Panc1 (cell line): ENCODE measurements around the gene LUC7L. TPM values are rescaled to one million over a fixed set of nuclear protein-coding genes. Genes with fewer than 3 reads are reported as not detected.

Experiments used
- ATAC-seq: fragments of 200-7000 bp; cut with Tn5 transposase; 2 replicates; pipeline ENCODE4 v1.9.1; 2020; ENCODE audit warnings: mild to moderate bottlenecking, moderate library complexity
- BruUV-seq: library from RNA; stranded (reverse); fragments of 400-500 nt; replicated peaks from 2 replicates; lab custom pipeline; 2021; lab: Mats Ljungman, UMichigan
- CTCF ChIA-PET: fragments of 300-600 bp; sonication (Branson Sonifier 250); formaldehyde crosslinking; loops from one replicate; lab custom pipeline; 2022; ENCODE audit warnings: antibody characterized with exemption; lab: Charles Lee
- POLR2A ChIA-PET: fragments of 300-600 bp; sonication (Branson Sonifier 250); formaldehyde crosslinking; loops from one replicate; lab custom pipeline; 2022; ENCODE audit warnings: antibody characterized with exemption; lab: Charles Lee
- DNase-seq: peaks from one replicate; pipeline ENCODE4 v3.0.0-alpha.2; 2010; ENCODE audit warnings: low read depth, low spot score
- H3K27ac ChIP-seq: 2 replicates; pipeline ENCODE4 v1.5.1; 2011; ENCODE audit warnings: mild to moderate bottlenecking, low read length, inconsistent platforms
- H3K27me3 ChIP-seq: fragments of 200-500 bp; sonication (Bioruptor generic); 2 replicates; pipeline ENCODE4 v1.6.0; 2014; ENCODE audit warnings: low read length, inconsistent platforms; ENCODE audit not compliant: control insufficient read depth, insufficient read depth
- H3K36me3 ChIP-seq: fragments of 200-500 bp; sonication (Bioruptor generic); 2 replicates; pipeline ENCODE4 v1.5.1; 2014; ENCODE audit warnings: inconsistent platforms, mild to moderate bottlenecking, low read length, moderate library complexity; ENCODE audit not compliant: control insufficient read depth, insufficient read depth
- H3K4me1 ChIP-seq: 2 replicates; pipeline ENCODE4 v1.5.1; 2011; ENCODE audit warnings: inconsistent platforms, mild to moderate bottlenecking, low read length, moderate library complexity; ENCODE audit not compliant: control insufficient read depth, insufficient read depth
- H3K4me3 ChIP-seq, 2 experiments: 2 replicates each; pipeline ENCODE4 v1.5.1; 2011 to 2012; ENCODE audit warnings: low read depth in 2 of 2, low read length in 2 of 2, mild to moderate bottlenecking in 2 of 2, inconsistent platforms in 1 of 2, moderate library complexity in 1 of 2
- H3K9me3 ChIP-seq: fragments of 200-500 bp; sonication (Bioruptor generic); 2 replicates; pipeline ENCODE4 v1.5.1; 2014; ENCODE audit warnings: low read depth, mild to moderate bottlenecking, inconsistent platforms, low read length, moderate library complexity; ENCODE audit not compliant: control insufficient read depth, insufficient read depth
- CTCF ChIP-seq: fragments of 450-650 bp; IDR thresholded peaks from 2 replicates; pipeline ENCODE4 v1.5.1; 2017; ENCODE audit warnings: mild to moderate bottlenecking
- POLR2AphosphoS5 ChIP-seq: IDR thresholded peaks from 2 replicates; pipeline ENCODE4 v1.6.1; 2012; ENCODE audit warnings: mild to moderate bottlenecking, low read depth, low read length, moderate library complexity
- REST ChIP-seq, 2 experiments: IDR thresholded peaks; 2 replicates each; pipeline ENCODE4 v1.6.1; 2011 to 2012; ENCODE audit warnings: low read depth in 2 of 2, control low read depth in 1 of 2, low read length in 1 of 2, mild to moderate bottlenecking in 1 of 2, moderate library complexity in 1 of 2; ENCODE audit not compliant: insufficient read depth in 1 of 2
- SIN3A ChIP-seq: IDR thresholded peaks from 2 replicates; pipeline ENCODE4 v1.6.1; 2012; ENCODE audit warnings: low read depth, mild to moderate bottlenecking, low read length, moderate library complexity, borderline replicate concordance; ENCODE audit not compliant: insufficient read depth
- TCF7L2 ChIP-seq: IDR thresholded peaks from 2 replicates; pipeline ENCODE4 v1.6.1; 2011; ENCODE audit warnings: mild to moderate bottlenecking, low read depth, low read length, inconsistent platforms
- in situ Hi-C: cut with HindIII; loops from 2 replicates; pipeline ENCODE4 v1.10.0; 2016; ENCODE audit warnings: low sequenced_read_pairs, low pct_unique_long_range_greater_than_20kb
- intact Hi-C: fragments of 100-400 bp; cut with micrococcal nuclease; formaldehyde crosslinking; loops from one replicate; pipeline ENCODE4 v1.10.0; 2022; ENCODE audit not compliant: unreplicated experiment
- total RNA-seq: library from RNA; stranded (reverse); gene quantifications from one replicate; pipeline ENCODE4 v1.2.1, GENCODE V29; 2021; ENCODE audit not compliant: unreplicated experiment

Gene LUC7L
- total RNA-seq, 1 experiment from 2014 or later: 75.3 TPM

GRCh38 chr16:249431-249830, 20.2 kb upstream of the LUC7L start:
- TF ChIP-seq SIN3A (no peak), TCF7L2 (no peak), REST (IDR thresholded peaks at IDR 0.05; ENCODE audit: insufficient read depth in 1 of 2, low read depth in 2 of 2, low read length in 1 of 2) (no peak), POLR2AphosphoS5 (no peak), CTCF (no peak)
- H3K9me3 ChIP-seq: no peaks in the 10 kb centered on the region
- DNase-seq: no peak
- POLR2A ChIA-PET: no interaction called here
- H3K27ac ChIP-seq: no peak overlapping the region
- H3K4me1 ChIP-seq: no peaks in the 10 kb centered on the region
- H3K4me3 ChIP-seq: no peak overlapping the region
- H3K36me3 ChIP-seq: no peaks in the 10 kb centered on the region
- CTCF ChIA-PET: no interaction called here
- no peaks in the 10 kb centered on the region for H3K27me3 ChIP-seq
- BruUV-seq: no TSS peak
- in situ Hi-C loops (no loop called here), intact Hi-C loops (no loop called here)
- no peak for ATAC-seq

- Histone ChIP-seq H3K9me3 (no peaks in the 10 kb centered on the region), H3K27ac (no peak overlapping the region), H3K4me3 (no peak overlapping the region), H3K4me1 (no peaks in the 10 kb centered on the region), H3K36me3 (no peaks in the 10 kb centered on the region), H3K27me3 (no peaks in the 10 kb centered on the region)
- DNase-seq: no peak
- no peak for TF ChIP-seq CTCF
- no TSS peak for BruUV-seq
- ATAC-seq: no peak
- intact Hi-C loops (no loop called here), in situ Hi-C loops (no loop called here)
- CTCF ChIA-PET: no interaction called here
- POLR2A ChIA-PET: no interaction called here
Measured at GRCh38 chr16:247027-247426, 17.8 kb upstream of the LUC7L start.
